Stimulated activated CD8-positive, alpha-beta memory T cell treated with anti-CD3 and anti-CD28 coated beads, Interleukin-7, amount 100 ng/mL, for 4 hours (primary cell): ENCODE measurements around the gene GPR157.
A peak's percentile ranks its signal among the peaks of the same experiment; 100 is the strongest.
"Not testable (repeated sequence)": the region's sequence is repeated elsewhere in the genome, so short reads cannot be mapped to it uniquely, and the experiment has no call there.

ENCODE experiments used
- DNase-seq, 2 donors: peaks; one replicate each; pipeline ENCODE4 v3.0.0-alpha.2; 2020; ENCODE audit warnings: low read depth in 2 of 2

Gene GPR157

GRCh38 chr1:9128520-9129265 lies at the start of gene GPR157:
GPR157 (minus strand) TSS chr1:9129102; CDS start chr1:9129027, 75 bp downstream.
- peak; percentile 63 to 78 for DNase-seq

GRCh38 chr1:9174762-9175161 lies 45.9 kb upstream of the GPR157 start:
- DNase-seq: no peak

GRCh38 chr1:9174243-9174642 lies 45.3 kb upstream of the GPR157 start:
- no peak for DNase-seq

GRCh38 chr1:9169601-9170137 lies 40.8 kb upstream of the GPR157 start:
- DNase-seq: no peak

GRCh38 chr1:9167638-9168037 lies 38.7 kb upstream of the GPR157 start:
- no peak for DNase-seq

- no peak for DNase-seq
Observed at GRCh38 chr1:9166289-9167235, 37.7 kb upstream of the GPR157 start.

GRCh38 chr1:9165396-9165795 lies 36.5 kb upstream of the GPR157 start:
- no peak for DNase-seq

GRCh38 chr1:9164919-9165318 lies 36.0 kb upstream of the GPR157 start:
- DNase-seq: no peak

- DNase-seq: no peak
Observed at GRCh38 chr1:9164532-9164900, 35.6 kb upstream of the GPR157 start.

GRCh38 chr1:9161963-9162362 lies 33.1 kb upstream of the GPR157 start:
- DNase-seq: no peak

- DNase-seq: no peak
Observed at GRCh38 chr1:9161342-9161741, 32.4 kb upstream of the GPR157 start.

GRCh38 chr1:9160079-9160717 lies 31.3 kb upstream of the GPR157 start:
- DNase-seq: no peak

GRCh38 chr1:9155879-9156278 lies 27.0 kb upstream of the GPR157 start:
- no peak for DNase-seq

GRCh38 chr1:9155405-9155804 lies 26.5 kb upstream of the GPR157 start:
- DNase-seq: not testable (repeated sequence)

GRCh38 chr1:9153152-9153551 lies 24.2 kb upstream of the GPR157 start:
- no peak for DNase-seq

GRCh38 chr1:9152535-9152934 lies 23.6 kb upstream of the GPR157 start:
- no peak for DNase-seq

GRCh38 chr1:9151328-9151860 lies 22.5 kb upstream of the GPR157 start:
- DNase-seq: no peak

- DNase-seq: no peak
Observed at GRCh38 chr1:9150582-9151327, 21.9 kb upstream of the GPR157 start.

- no peak for DNase-seq
Observed at GRCh38 chr1:9149837-9150581, 21.1 kb upstream of the GPR157 start.

- DNase-seq: no peak
Observed at GRCh38 chr1:9149151-9149550, 20.2 kb upstream of the GPR157 start.
